PC-3 (cell line): ENCODE measurements around the gene NOL4L. TPM values are rescaled to one million over a fixed set of nuclear protein-coding genes. Genes with fewer than 3 reads are reported as not detected.

Source experiments
- ATAC-seq: fragments of 200-7000 bp; cut with Tn5 transposase; 2 replicates; pipeline ENCODE4 v1.9.1; 2020; ENCODE audit warnings: mild to moderate bottlenecking, moderate library complexity
- BruUV-seq: library from RNA; stranded (reverse); fragments of 400-500 nt; replicated peaks from 2 replicates; lab custom pipeline; 2021; lab: Mats Ljungman, UMichigan
- CTCF ChIA-PET: fragments of 300-600 bp; sonication (Branson Sonifier 250); formaldehyde crosslinking; loops from one replicate; lab custom pipeline; 2022; ENCODE audit warnings: antibody characterized with exemption; lab: Charles Lee
- POLR2A ChIA-PET: fragments of 300-600 bp; sonication (Branson Sonifier 250); formaldehyde crosslinking; loops from one replicate; lab custom pipeline; 2022; ENCODE audit warnings: antibody characterized with exemption; ENCODE audit not compliant: unreplicated experiment; lab: Charles Lee
- DNase-seq: peaks from one replicate; pipeline ENCODE4 v3.0.0-alpha.2; 2015
- H2AFZ ChIP-seq: fragments of 300-600 bp; sonication (generic); 2 replicates; pipeline ENCODE4 v1.6.0; 2016; ENCODE audit warnings: antibody characterized with exemption, low read length
- H3F3A ChIP-seq: fragments of 300-600 bp; sonication (generic); one replicate; pipeline ENCODE4 v1.6.0; 2017; ENCODE audit warnings: antibody characterized with exemption, low read length, control low read depth, mild to moderate bottlenecking; ENCODE audit not compliant: unreplicated experiment
- H3K27ac ChIP-seq: fragments of 300-600 bp; sonication (generic); 2 replicates; pipeline ENCODE4 v1.5.1; 2016; ENCODE audit warnings: mild to moderate bottlenecking, low read length
- H3K27me3 ChIP-seq: fragments of 300-600 bp; sonication (generic); 2 replicates; pipeline ENCODE4 v1.6.1; 2016; ENCODE audit warnings: low read length, mixed read lengths
- H3K36me3 ChIP-seq: fragments of 300-600 bp; sonication (generic); 2 replicates; pipeline ENCODE4 v1.6.1; 2016; ENCODE audit warnings: low read depth, mixed run types, low read length, mixed read lengths
- H3K4me1 ChIP-seq: fragments of 300-600 bp; sonication (generic); 2 replicates; pipeline ENCODE4 v1.5.1; 2016; ENCODE audit warnings: low read length; ENCODE audit not compliant: insufficient read depth
- H3K4me2 ChIP-seq: fragments of 300-600 bp; sonication (generic); 2 replicates; pipeline ENCODE4 v1.6.0; 2016; ENCODE audit warnings: low read length
- H3K4me3 ChIP-seq: fragments of 300-600 bp; sonication (generic); 2 replicates; pipeline ENCODE4 v1.5.1; 2016; ENCODE audit warnings: mild to moderate bottlenecking, low read length, mixed read lengths
- H3K79me2 ChIP-seq: fragments of 300-600 bp; sonication (generic); 2 replicates; pipeline ENCODE4 v1.6.1; 2017; ENCODE audit warnings: low read length, mixed read lengths
- H3K9ac ChIP-seq: fragments of 300-600 bp; sonication (generic); 2 replicates; pipeline ENCODE4 v1.6.0; 2016; ENCODE audit warnings: mild to moderate bottlenecking, low read length
- H3K9me2 ChIP-seq: fragments of 300-600 bp; sonication (generic); replicated peaks from 2 replicates; pipeline ENCODE4 v1.6.1; 2016; ENCODE audit warnings: mixed run types, low read length, mixed read lengths
- H3K9me3 ChIP-seq: fragments of 300-600 bp; sonication (generic); 2 replicates; pipeline ENCODE4 v1.6.1; 2016; ENCODE audit warnings: low read length, mixed read lengths
- H4K20me1 ChIP-seq: fragments of 300-600 bp; sonication (generic); 2 replicates; pipeline ENCODE4 v1.6.1; 2016; ENCODE audit warnings: low read length, mixed read lengths
- CTCF ChIP-seq: fragments of 300-600 bp; sonication (generic); conservative IDR thresholded peaks from 2 replicates; pipeline ENCODE4 v1.5.1; 2017; ENCODE audit warnings: antibody characterized with exemption, low read depth, mild to moderate bottlenecking, low read length
- EZH2 ChIP-seq: fragments of 300-600 bp; sonication (generic); IDR thresholded peaks from one replicate; pipeline ENCODE4 v1.6.1; 2017; ENCODE audit warnings: antibody characterized with exemption, mild to moderate bottlenecking, low read length; ENCODE audit not compliant: unreplicated experiment
- EZH2phosphoT487 ChIP-seq: fragments of 300-600 bp; sonication (generic); IDR thresholded peaks from 2 replicates; pipeline ENCODE4 v1.6.1; 2018; ENCODE audit warnings: mild to moderate bottlenecking, antibody characterized with exemption, low read length, borderline replicate concordance
- intact Hi-C: fragments of 100-400 bp; cut with micrococcal nuclease; formaldehyde crosslinking; loops from 2 replicates; pipeline ENCODE4 v1.9.0; 2023
- total RNA-seq: library from RNA; depleted of rRNA; stranded (reverse); fragments of >200 nt; gene quantifications from 2 replicates; pipeline ENCODE4 v1.2.3, GENCODE V29; 2014

NOL4L gene
- total RNA-seq, 1 experiment from 2014 or later, result 7.3 TPM

- Histone ChIP-seq H3K79me2 (no peaks in the 10 kb centered on the region), H3K27me3 (no peaks in the 10 kb centered on the region), H4K20me1 (no peaks in the 10 kb centered on the region), H3K4me2 (no peak overlapping the region), H3F3A (no peaks in the 10 kb centered on the region), H3K4me1 (no peaks in the 10 kb centered on the region), H3K9ac (no peak overlapping the region), H3K27ac (no peak overlapping the region), H3K9me3 (no peaks in the 10 kb centered on the region), H2AFZ (no peak overlapping the region), H3K4me3 (no peak overlapping the region), H3K36me3 (no peaks in the 10 kb centered on the region), H3K9me2 (no peaks in the 10 kb centered on the region)
- POLR2A ChIA-PET, result no interaction called here
- intact Hi-C loops, result no loop called here
- TF ChIP-seq EZH2phosphoT487, result no peak
- no peak for TF ChIP-seq EZH2
- TF ChIP-seq CTCF, result no peak
- BruUV-seq, result no TSS peak
- CTCF ChIA-PET, result no interaction called here
- ATAC-seq, result peak; percentile 70
- peak; percentile 30 for DNase-seq
Measured at GRCh38 chr20:32622585-32623468, 37.7 kb upstream of the NOL4L start.

GRCh38 chr20:32621891-32622584 is 36.9 kb upstream of the NOL4L start:
- Histone ChIP-seq H2AFZ (no peak overlapping the region), H3K9me3 (no peaks in the 10 kb centered on the region), H3K9me2 (no peaks in the 10 kb centered on the region), H3K4me1 (no peaks in the 10 kb centered on the region), H3K9ac (no peak overlapping the region), H4K20me1 (no peaks in the 10 kb centered on the region), H3K27me3 (no peaks in the 10 kb centered on the region), H3K27ac (no peak overlapping the region), H3K4me2 (no peak overlapping the region), H3K79me2 (no peaks in the 10 kb centered on the region), H3F3A (no peaks in the 10 kb centered on the region), H3K4me3 (no peak overlapping the region), H3K36me3 (no peaks in the 10 kb centered on the region)
- intact Hi-C loops, result no loop called here
- ChIA-PET CTCF (no interaction called here), POLR2A (no interaction called here)
- ATAC-seq (no peak; the same call in 1 of the 2 replicates), DNase-seq (no peak)
- no peak for TF ChIP-seq EZH2phosphoT487
- TF ChIP-seq CTCF, result no peak
- no peak for TF ChIP-seq EZH2
- BruUV-seq, result no TSS peak
